Liver (tissue), 9 donors: ENCODE results near the gene COL24A1. TPM values are rescaled to one million over a fixed set of nuclear protein-coding genes. Genes with fewer than 3 reads are reported as not detected.

Source experiments
- DNase-seq: peaks from one replicate; pipeline ENCODE4 v3.0.0-alpha.2; 2017; ENCODE audit warnings: low spot score
- H3K27ac ChIP-seq, 2 donors: one replicate each; pipeline ENCODE4 v1.7.0; 2013; ENCODE audit warnings: inconsistent platforms in 2 of 2, low read length in 2 of 2, control low read depth in 1 of 2, low read depth in 1 of 2, mild to moderate bottlenecking in 1 of 2
- H3K27me3 ChIP-seq, 4 donors: one replicate each; pipeline versions ENCODE4 v1.6.1 to v1.7.0; 2013; ENCODE audit warnings: low read length in 3 of 4, inconsistent platforms in 1 of 4, mild to moderate bottlenecking in 1 of 4, moderate library complexity in 1 of 4; ENCODE audit not compliant: control insufficient read depth in 4 of 4, insufficient read depth in 4 of 4
- H3K36me3 ChIP-seq, 4 donors: one replicate each; pipeline versions ENCODE4 v1.6.1 to v1.7.0; 2013; ENCODE audit warnings: low read length in 3 of 4, mild to moderate bottlenecking in 3 of 4, low read depth in 1 of 4, moderate library complexity in 1 of 4; ENCODE audit not compliant: control insufficient read depth in 4 of 4, insufficient read depth in 3 of 4
- H3K4me1 ChIP-seq, 4 donors: one replicate each; pipeline versions ENCODE4 v1.6.1 to v1.7.0; 2013; ENCODE audit warnings: low read length in 3 of 4, mild to moderate bottlenecking in 3 of 4, moderate library complexity in 1 of 4; ENCODE audit not compliant: control insufficient read depth in 4 of 4, insufficient read depth in 4 of 4
- H3K4me3 ChIP-seq, 3 donors: one replicate each; pipeline versions ENCODE4 v1.6.1 to v1.7.0; 2013; ENCODE audit warnings: low read length in 3 of 3, control low read depth in 1 of 3, low read depth in 1 of 3, mild to moderate bottlenecking in 1 of 3
- H3K9ac ChIP-seq, 2 donors: one replicate each; pipeline ENCODE4 v1.7.0; 2013; ENCODE audit warnings: low read length in 2 of 2, mild to moderate bottlenecking in 2 of 2, moderate library complexity in 2 of 2, control low read depth in 1 of 2, low read depth in 1 of 2
- H3K9me3 ChIP-seq, 4 donors: one replicate each; pipeline versions ENCODE4 v1.6.1 to v1.7.0; 2013; ENCODE audit warnings: low read length in 3 of 4; ENCODE audit not compliant: control insufficient read depth in 4 of 4
- CTCF ChIP-seq: fragments of 150-350 bp; IDR thresholded peaks from 2 replicates; pipeline ENCODE4 v1.5.1; 2017; ENCODE audit warnings: improper control_type of control experiment, low read depth, low read length; ENCODE audit not compliant: missing input control
- EGR1 ChIP-seq, 2 donors: IDR thresholded peaks; 2 replicates each; pipeline ENCODE4 v1.6.1; 2016 to 2018; ENCODE audit warnings: antibody characterized with exemption in 2 of 2, low read depth in 2 of 2
- FOXA1 ChIP-seq: IDR thresholded peaks from 2 replicates; pipeline ENCODE4 v1.6.1; 2016; ENCODE audit warnings: antibody characterized with exemption
- FOXA2 ChIP-seq: IDR thresholded peaks from 2 replicates; pipeline ENCODE4 v1.6.1; 2016; ENCODE audit warnings: antibody characterized with exemption
- GABPA ChIP-seq, 2 donors: IDR thresholded peaks in 1 of 2; conservative IDR thresholded peaks in 1 of 2; 2 replicates each; pipeline ENCODE4 v1.6.1; 2016; ENCODE audit warnings: antibody characterized with exemption in 2 of 2, mild to moderate bottlenecking in 1 of 2, moderate library complexity in 1 of 2
- HNF4A ChIP-seq, 2 donors: conservative IDR thresholded peaks; 2 replicates each; pipeline ENCODE4 v1.6.1; 2016; ENCODE audit warnings: antibody characterized with exemption in 2 of 2, mild to moderate bottlenecking in 2 of 2
- HNF4G ChIP-seq: IDR thresholded peaks from 2 replicates; pipeline ENCODE4 v1.6.1; 2016; ENCODE audit warnings: antibody characterized with exemption
- JUND ChIP-seq, 2 donors: IDR thresholded peaks; 2 replicates each; pipeline ENCODE4 v1.6.1; 2016; ENCODE audit warnings: antibody characterized with exemption in 2 of 2
- NR2F2 ChIP-seq: IDR thresholded peaks from 2 replicates; pipeline ENCODE4 v1.6.1; 2016; ENCODE audit warnings: antibody characterized with exemption
- RAD21 ChIP-seq, 2 donors: IDR thresholded peaks; 2 replicates each; pipeline ENCODE4 v1.6.1; 2016; ENCODE audit warnings: antibody characterized with exemption in 2 of 2, mild to moderate bottlenecking in 2 of 2
- RXRA ChIP-seq, 2 donors: IDR thresholded peaks; 2 replicates each; pipeline ENCODE4 v1.6.1; 2017 to 2018; ENCODE audit warnings: antibody characterized with exemption in 2 of 2, mild to moderate bottlenecking in 1 of 2
- SP1 ChIP-seq: IDR thresholded peaks from 2 replicates; pipeline ENCODE4 v1.6.1; 2018; ENCODE audit warnings: antibody characterized with exemption, mild to moderate bottlenecking
- TAF1 ChIP-seq: conservative IDR thresholded peaks from 2 replicates; pipeline ENCODE4 v1.6.1; 2016; ENCODE audit warnings: antibody characterized with exemption, mild to moderate bottlenecking
- YY1 ChIP-seq: IDR thresholded peaks from 2 replicates; pipeline ENCODE4 v1.6.1; 2016; ENCODE audit warnings: antibody characterized with exemption, mild to moderate bottlenecking
- ZBTB33 ChIP-seq: IDR thresholded peaks from 2 replicates; pipeline ENCODE4 v1.6.1; 2016; ENCODE audit warnings: antibody characterized with exemption
- WGBS: extraction: QIAGEN DNeasy Blood & Tissue Kit; methylation state at CpG from one replicate; pipeline ENCODE4 v1.1.7; 2013; 5-methylcytosine and 5-hydroxymethylcytosine counted together
- polyA plus RNA-seq, 2 donors: library from polyadenylated mRNA; stranded (reverse) in 1 of 2; unstranded in 1 of 2; fragments of 200-250 nt in 1 of 2; fragments of >200 nt in 1 of 2; fragmentation: Nextera tagmentation in 1 of 2; extraction: Ambion mirVana in 1 of 2; gene quantifications; one replicate each; pipeline versions ENCODE4 v1.2.1 to v1.2.3, GENCODE V29; 2013 to 2015
- total RNA-seq, 2 donors: library from RNA; depleted of rRNA; stranded (reverse); fragments of >200 nt; gene quantifications; one replicate each; pipeline ENCODE4 v1.2.3, GENCODE V29; 2014
- TF ChIP-seq, protein P1 (sequence below): IDR thresholded peaks from 2 replicates; pipeline ENCODE4 v1.6.1; 2016; ENCODE audit warnings: antibody characterized with exemption, mild to moderate bottlenecking
- TF ChIP-seq, protein P2 (sequence below): IDR thresholded peaks from 2 replicates; pipeline ENCODE4 v1.6.1; 2016; ENCODE audit warnings: antibody characterized with exemption
- TF ChIP-seq, protein P3 (sequence below): IDR thresholded peaks from 2 replicates; pipeline ENCODE4 v1.6.1; 2016; ENCODE audit warnings: antibody characterized with exemption
- donor health status: healthy.
- donor health status: healthy.
- donor health status: healthy.
- donor health status: healthy.
- donor health status: healthy.

Gene COL24A1
- total and polyA plus RNA-seq, 4 donors = under 0.01 to 0.28 (median 0.01) TPM; not detected in 1

- H3K4me1 ChIP-seq = peaks cover 4 to 24% (median 22%) of the 10 kb centered on the region in 4 donors
- no peak overlapping the region for H3K27ac ChIP-seq
- TF ChIP-seq FOXA1 (no peak), JUND (IDR thresholded peaks at IDR 0.05) (no peak), FOXA2 (no peak), RAD21 (IDR thresholded peaks at IDR 0.05) (no peak), NR2F2 (no peak), HNF4A (conservative IDR thresholded peaks at IDR 0.05) (no peak), EGR1 (IDR thresholded peaks at IDR 0.05; ENCODE audit: low read depth in 2 of 2) (no peak), YY1 (no peak), HNF4G (no peak), SP1 (no peak), CTCF (no peak), TAF1 (no peak), RXRA (IDR thresholded peaks at IDR 0.05) (no peak), ZBTB33 (no peak), GABPA (IDR thresholded peaks at IDR 0.05 in 1 of 2, conservative IDR thresholded peaks at IDR 0.05 in 1 of 2) (no peak)
- TF ChIP-seq, protein P1, sequence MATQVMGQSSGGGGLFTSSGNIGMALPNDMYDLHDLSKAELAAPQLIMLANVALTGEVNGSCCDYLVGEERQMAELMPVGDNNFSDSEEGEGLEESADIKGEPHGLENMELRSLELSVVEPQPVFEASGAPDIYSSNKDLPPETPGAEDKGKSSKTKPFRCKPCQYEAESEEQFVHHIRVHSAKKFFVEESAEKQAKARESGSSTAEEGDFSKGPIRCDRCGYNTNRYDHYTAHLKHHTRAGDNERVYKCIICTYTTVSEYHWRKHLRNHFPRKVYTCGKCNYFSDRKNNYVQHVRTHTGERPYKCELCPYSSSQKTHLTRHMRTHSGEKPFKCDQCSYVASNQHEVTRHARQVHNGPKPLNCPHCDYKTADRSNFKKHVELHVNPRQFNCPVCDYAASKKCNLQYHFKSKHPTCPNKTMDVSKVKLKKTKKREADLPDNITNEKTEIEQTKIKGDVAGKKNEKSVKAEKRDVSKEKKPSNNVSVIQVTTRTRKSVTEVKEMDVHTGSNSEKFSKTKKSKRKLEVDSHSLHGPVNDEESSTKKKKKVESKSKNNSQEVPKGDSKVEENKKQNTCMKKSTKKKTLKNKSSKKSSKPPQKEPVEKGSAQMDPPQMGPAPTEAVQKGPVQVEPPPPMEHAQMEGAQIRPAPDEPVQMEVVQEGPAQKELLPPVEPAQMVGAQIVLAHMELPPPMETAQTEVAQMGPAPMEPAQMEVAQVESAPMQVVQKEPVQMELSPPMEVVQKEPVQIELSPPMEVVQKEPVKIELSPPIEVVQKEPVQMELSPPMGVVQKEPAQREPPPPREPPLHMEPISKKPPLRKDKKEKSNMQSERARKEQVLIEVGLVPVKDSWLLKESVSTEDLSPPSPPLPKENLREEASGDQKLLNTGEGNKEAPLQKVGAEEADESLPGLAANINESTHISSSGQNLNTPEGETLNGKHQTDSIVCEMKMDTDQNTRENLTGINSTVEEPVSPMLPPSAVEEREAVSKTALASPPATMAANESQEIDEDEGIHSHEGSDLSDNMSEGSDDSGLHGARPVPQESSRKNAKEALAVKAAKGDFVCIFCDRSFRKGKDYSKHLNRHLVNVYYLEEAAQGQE = no peak
- TF ChIP-seq, protein P2, sequence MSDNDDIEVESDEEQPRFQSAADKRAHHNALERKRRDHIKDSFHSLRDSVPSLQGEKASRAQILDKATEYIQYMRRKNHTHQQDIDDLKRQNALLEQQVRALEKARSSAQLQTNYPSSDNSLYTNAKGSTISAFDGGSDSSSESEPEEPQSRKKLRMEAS = no peak
- TF ChIP-seq, protein P3, sequence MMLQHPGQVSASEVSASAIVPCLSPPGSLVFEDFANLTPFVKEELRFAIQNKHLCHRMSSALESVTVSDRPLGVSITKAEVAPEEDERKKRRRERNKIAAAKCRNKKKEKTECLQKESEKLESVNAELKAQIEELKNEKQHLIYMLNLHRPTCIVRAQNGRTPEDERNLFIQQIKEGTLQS = no peak
- no peak overlapping the region for H3K4me3 ChIP-seq
- H3K27me3 ChIP-seq = peaks cover 0 to 6% (median 0%) of the 10 kb centered on the region in 4 donors
- WGBS = 28% methylated on average over 20 of the region's 20 CpGs
- no peaks in the 10 kb centered on the region for H3K9me3 ChIP-seq
- H3K9ac ChIP-seq = no peak overlapping the region
- H3K36me3 ChIP-seq = no peaks in the 10 kb centered on the region
- no peak for DNase-seq
These were observed 2.0 kb downstream of the COL24A1 start for GRCh38 chr1:86154571-86155050.
